ENCODE results near the gene TUT1. TPM values are rescaled to one million over a fixed set of nuclear protein-coding genes. Genes with fewer than 3 reads are reported as not detected.
A peak's percentile ranks its signal among the peaks of the same experiment; 100 is the strongest.

TUT1 gene
- total RNA-seq, 2 donors from 2014 or later: 16.0 to 33.5 TPM

DNA sequence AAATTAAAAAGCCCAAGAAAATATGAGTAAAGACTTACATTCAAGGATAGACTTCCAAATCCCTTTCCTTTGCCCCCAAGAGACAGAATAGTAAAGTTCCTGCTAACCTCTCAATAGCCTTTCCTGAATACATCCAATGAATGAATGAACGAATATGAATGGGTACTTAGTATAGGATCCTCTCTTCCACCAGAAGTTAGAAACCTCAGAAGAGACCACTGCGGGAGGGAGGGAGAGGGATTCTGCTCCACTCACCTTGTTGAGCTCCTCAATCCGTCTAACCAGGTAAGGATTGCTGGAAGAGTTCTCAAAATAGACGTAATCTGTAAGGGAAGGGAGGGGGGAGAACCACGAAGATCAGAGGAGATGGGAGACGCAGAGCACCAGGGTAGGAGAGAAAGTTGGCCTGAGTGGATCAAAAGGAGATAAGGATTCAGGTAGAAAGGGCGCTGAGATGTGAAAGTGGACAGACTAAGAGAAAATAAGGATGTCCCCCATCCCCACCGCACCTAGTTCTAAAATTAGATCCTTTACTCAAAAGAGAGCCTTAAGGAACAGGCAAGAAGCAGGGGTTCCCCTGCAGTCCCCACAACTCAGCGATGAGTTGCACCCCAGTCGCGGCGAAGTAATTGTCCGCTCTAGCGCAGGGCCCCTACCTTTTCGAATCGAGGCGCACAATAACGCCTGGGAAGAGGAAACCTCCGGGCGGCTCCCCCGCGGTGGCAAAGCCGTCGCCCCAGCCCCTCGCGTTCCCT is 9.2 kb upstream of the TUT1 start:
- peak overlapping the region; percentile 96 for H3K4me3 ChIP-seq (ENCODE audit: low read length)
- peaks cover 49% of the 10 kb centered on the region for H3K4me1 Mint-ChIP-seq
- H3K36me3 ChIP-seq (ENCODE audit: control insufficient read depth, insufficient read depth, low read length): peaks cover 42% of the 10 kb centered on the region
- H3K27ac Mint-ChIP-seq: peak overlapping the region; percentile 84
- peak overlapping the region; percentile 77 for H3K4me3 Mint-ChIP-seq
- peaks cover 13% of the 10 kb centered on the region for H3K4me1 ChIP-seq (ENCODE audit: control insufficient read depth, insufficient read depth, low read length)
- H3K27me3 Mint-ChIP-seq (ENCODE audit: insufficient read depth): peaks cover 24% of the 10 kb centered on the region
- H3K27me3 ChIP-seq (ENCODE audit: control insufficient read depth, insufficient read depth, low read length, poor library complexity, severe bottlenecking): peaks cover 11% of the 10 kb centered on the region
- peak overlapping the region; percentile 82 for H3K9ac ChIP-seq (ENCODE audit: extremely low read depth, low read length, poor library complexity, severe bottlenecking)
- 0 to 1% methylated on average over 17 to 25 of the region's 26 CpGs for WGBS, 2 experiments (ENCODE audit: insufficient coverage in 1 of 2, insufficient read length in 1 of 2)
- H3K9me3 ChIP-seq (ENCODE audit: control insufficient read depth, low read length): no peaks in the 10 kb centered on the region
- DNase-seq: peak; percentile 46
- TF ChIP-seq, protein P1, sequence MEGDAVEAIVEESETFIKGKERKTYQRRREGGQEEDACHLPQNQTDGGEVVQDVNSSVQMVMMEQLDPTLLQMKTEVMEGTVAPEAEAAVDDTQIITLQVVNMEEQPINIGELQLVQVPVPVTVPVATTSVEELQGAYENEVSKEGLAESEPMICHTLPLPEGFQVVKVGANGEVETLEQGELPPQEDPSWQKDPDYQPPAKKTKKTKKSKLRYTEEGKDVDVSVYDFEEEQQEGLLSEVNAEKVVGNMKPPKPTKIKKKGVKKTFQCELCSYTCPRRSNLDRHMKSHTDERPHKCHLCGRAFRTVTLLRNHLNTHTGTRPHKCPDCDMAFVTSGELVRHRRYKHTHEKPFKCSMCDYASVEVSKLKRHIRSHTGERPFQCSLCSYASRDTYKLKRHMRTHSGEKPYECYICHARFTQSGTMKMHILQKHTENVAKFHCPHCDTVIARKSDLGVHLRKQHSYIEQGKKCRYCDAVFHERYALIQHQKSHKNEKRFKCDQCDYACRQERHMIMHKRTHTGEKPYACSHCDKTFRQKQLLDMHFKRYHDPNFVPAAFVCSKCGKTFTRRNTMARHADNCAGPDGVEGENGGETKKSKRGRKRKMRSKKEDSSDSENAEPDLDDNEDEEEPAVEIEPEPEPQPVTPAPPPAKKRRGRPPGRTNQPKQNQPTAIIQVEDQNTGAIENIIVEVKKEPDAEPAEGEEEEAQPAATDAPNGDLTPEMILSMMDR (conservative IDR thresholded peaks at IDR 0.05): no peak
- H3K36me3 Mint-ChIP-seq (ENCODE audit: low read depth): peaks cover 60% of the 10 kb centered on the region
- no peaks in the 10 kb centered on the region for H3K9me3 Mint-ChIP-seq
- H3K27ac ChIP-seq (ENCODE audit: low read depth, low read length): peak overlapping the region; percentile 83

DNA sequence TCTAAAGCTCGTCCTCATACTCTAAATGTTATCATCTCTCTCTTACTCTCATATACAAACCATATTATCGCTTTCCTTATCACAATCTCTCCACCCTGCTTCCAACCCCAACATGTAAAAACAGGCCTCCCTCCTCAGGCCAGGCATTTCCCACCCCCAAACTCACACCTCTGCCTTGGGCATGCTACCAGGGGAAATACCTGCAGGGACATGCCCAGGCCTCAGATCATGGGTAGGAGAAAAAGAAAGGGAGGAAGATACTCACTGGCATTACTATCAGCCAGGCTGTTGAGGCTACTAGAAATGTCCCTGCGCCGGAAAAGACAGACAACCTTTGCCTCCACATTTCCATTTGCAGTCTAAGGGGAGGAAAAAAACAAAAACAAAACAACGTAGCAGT is 8.6 kb upstream of the TUT1 start:
- 71 to 79% methylated on average over 5 of the region's 5 CpGs for WGBS, 2 experiments (ENCODE audit: insufficient coverage in 1 of 2, insufficient read length in 1 of 2)
- Mint-ChIP-seq H3K4me1 (peaks cover 44% of the 10 kb centered on the region), H3K36me3 (ENCODE audit: low read depth) (peaks cover 60% of the 10 kb centered on the region)

DNA sequence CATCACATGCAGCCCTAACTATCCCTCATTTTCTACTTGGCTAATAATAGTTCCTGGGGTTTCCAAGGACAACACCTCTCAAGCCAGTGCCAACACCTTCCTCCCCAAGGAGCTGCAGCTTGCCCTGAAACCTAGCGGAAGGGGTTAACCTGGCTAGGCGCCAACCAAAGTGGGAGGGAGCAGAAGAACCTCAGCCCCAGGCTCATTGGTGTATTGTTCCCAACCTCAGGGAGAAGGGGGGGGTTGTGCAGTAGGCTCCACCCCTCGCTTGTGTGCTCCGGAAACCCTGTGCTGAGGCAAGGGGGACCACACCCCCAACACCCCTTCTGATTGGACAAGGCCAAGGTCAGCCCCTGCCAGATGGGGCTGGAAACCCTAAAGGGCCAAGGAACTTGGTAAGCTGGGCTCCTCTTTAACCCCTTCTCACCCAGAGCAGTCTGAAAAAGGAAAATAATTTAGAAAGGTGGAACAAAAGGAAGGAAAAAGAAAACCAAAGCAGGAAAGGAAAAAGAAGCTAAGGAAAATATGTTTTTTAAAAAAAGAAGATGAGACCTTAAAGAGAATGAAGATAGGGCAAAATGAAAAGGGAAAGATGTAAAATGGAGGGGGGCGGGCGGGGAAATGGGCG is 7.9 kb upstream of the TUT1 start:
- H3K36me3 Mint-ChIP-seq (ENCODE audit: low read depth): peaks cover 65% of the 10 kb centered on the region
- H3K27ac Mint-ChIP-seq: peak overlapping the region; percentile 74
- no peaks in the 10 kb centered on the region for H3K9me3 ChIP-seq (ENCODE audit: control insufficient read depth, low read length)
- H3K4me3 Mint-ChIP-seq: peak overlapping the region; percentile 77
- H3K36me3 ChIP-seq (ENCODE audit: control insufficient read depth, insufficient read depth, low read length): peaks cover 56% of the 10 kb centered on the region
- TF ChIP-seq, protein P1 (conservative IDR thresholded peaks at IDR 0.05): no peak
- WGBS, 2 experiments (ENCODE audit: insufficient coverage in 1 of 2, insufficient read length in 1 of 2): 58 to 94% methylated on average over 3 to 7 of the region's 7 CpGs
- H3K4me1 ChIP-seq (ENCODE audit: control insufficient read depth, insufficient read depth, low read length): peaks cover 10% of the 10 kb centered on the region
- H3K27me3 ChIP-seq (ENCODE audit: control insufficient read depth, insufficient read depth, low read length, poor library complexity, severe bottlenecking): peaks cover 11% of the 10 kb centered on the region
- peaks cover 44% of the 10 kb centered on the region for H3K4me1 Mint-ChIP-seq
- no peaks in the 10 kb centered on the region for H3K9me3 Mint-ChIP-seq
- no peak overlapping the region for H3K9ac ChIP-seq (ENCODE audit: extremely low read depth, low read length, poor library complexity, severe bottlenecking)
- H3K27me3 Mint-ChIP-seq (ENCODE audit: insufficient read depth): peaks cover 19% of the 10 kb centered on the region
- peak; percentile 97 for DNase-seq
- peak overlapping the region; percentile 96 for H3K4me3 ChIP-seq (ENCODE audit: low read length)
- H3K27ac ChIP-seq (ENCODE audit: low read depth, low read length): no peak overlapping the region

More for the DNA sequence above, 8.6 kb upstream of the TUT1 start:
- no peak overlapping the region for H3K27ac ChIP-seq (ENCODE audit: low read depth, low read length)
- H3K36me3 ChIP-seq (ENCODE audit: control insufficient read depth, insufficient read depth, low read length): peaks cover 49% of the 10 kb centered on the region
- peaks cover 13% of the 10 kb centered on the region for H3K4me1 ChIP-seq (ENCODE audit: control insufficient read depth, insufficient read depth, low read length)
- TF ChIP-seq, protein P1 (conservative IDR thresholded peaks at IDR 0.05): no peak
- Mint-ChIP-seq H3K9me3 (no peaks in the 10 kb centered on the region), H3K27ac (peak overlapping the region; percentile 84), H3K27me3 (ENCODE audit: insufficient read depth) (peaks cover 24% of the 10 kb centered on the region), H3K4me3 (peak overlapping the region; percentile 77)
- DNase-seq: peak; percentile 50
- no peaks in the 10 kb centered on the region for H3K9me3 ChIP-seq (ENCODE audit: control insufficient read depth, low read length)
- peak overlapping the region; percentile 82 for H3K9ac ChIP-seq (ENCODE audit: extremely low read depth, low read length, poor library complexity, severe bottlenecking)
- H3K27me3 ChIP-seq (ENCODE audit: control insufficient read depth, insufficient read depth, low read length, poor library complexity, severe bottlenecking): peaks cover 11% of the 10 kb centered on the region
- peak overlapping the region; percentile 96 for H3K4me3 ChIP-seq (ENCODE audit: low read length)
